HG03196 (cell line): ENCODE results near the gene DAB1.
"Not testable (repeated sequence)": the region's sequence is repeated elsewhere in the genome, so short reads cannot be mapped to it uniquely, and the experiment has no call there.

ENCODE experiments used
- ATAC-seq: cut with Tn5 transposase; IDR thresholded peaks from one replicate; pipeline ENCODE4 v1.9.1; 2021; ENCODE audit not compliant: unreplicated experiment

DAB1 gene

GRCh38 chr1:57362480-57362879 lies 61.4 kb downstream of the DAB1 start:
- ATAC-seq, result no peak

- ATAC-seq, result no peak
Observed at GRCh38 chr1:57361516-57361915, 62.3 kb downstream of the DAB1 start.

- no peak for ATAC-seq
Observed at GRCh38 chr1:57360846-57361407, 62.9 kb downstream of the DAB1 start.

GRCh38 chr1:57357462-57357861 lies 66.4 kb downstream of the DAB1 start:
- no peak for ATAC-seq

GRCh38 chr1:57353654-57354053 lies 70.2 kb downstream of the DAB1 start:
- no peak for ATAC-seq

GRCh38 chr1:57350610-57351009 lies 73.2 kb downstream of the DAB1 start:
- ATAC-seq, result no peak

- ATAC-seq, result no peak
Observed at GRCh38 chr1:57348921-57349320, 74.9 kb downstream of the DAB1 start.

- no peak for ATAC-seq
Observed at GRCh38 chr1:57345916-57346315, 77.9 kb downstream of the DAB1 start.

- no peak for ATAC-seq
Observed at GRCh38 chr1:57344265-57344664, 79.6 kb downstream of the DAB1 start.

- ATAC-seq, result not testable (repeated sequence)
Observed at GRCh38 chr1:57343298-57343915, 80.5 kb downstream of the DAB1 start.

GRCh38 chr1:57341721-57342120 lies 82.1 kb downstream of the DAB1 start:
- no peak for ATAC-seq

GRCh38 chr1:57340334-57341070 lies 83.4 kb downstream of the DAB1 start:
- ATAC-seq, result no peak

GRCh38 chr1:57337623-57338022 lies 86.2 kb downstream of the DAB1 start:
- no peak for ATAC-seq

- no peak for ATAC-seq
Observed at GRCh38 chr1:57336793-57337192, 87.1 kb downstream of the DAB1 start.

- no peak for ATAC-seq
Observed at GRCh38 chr1:57331620-57332019, 92.2 kb downstream of the DAB1 start.

- no peak for ATAC-seq
Observed at GRCh38 chr1:57329937-57330336, 93.9 kb downstream of the DAB1 start.

- no peak for ATAC-seq
Observed at GRCh38 chr1:57329001-57329527, 94.8 kb downstream of the DAB1 start.

- ATAC-seq, result no peak
Observed at GRCh38 chr1:57327946-57328345, 95.9 kb downstream of the DAB1 start.

- ATAC-seq, result no peak
Observed at GRCh38 chr1:57327336-57327735, 96.5 kb downstream of the DAB1 start.

GRCh38 chr1:57325536-57325935 lies 98.3 kb downstream of the DAB1 start:
- ATAC-seq, result no peak

- ATAC-seq, result no peak
Observed at GRCh38 chr1:57325117-57325516, 98.7 kb downstream of the DAB1 start.

- no peak for ATAC-seq
Observed at GRCh38 chr1:57324388-57324787, 99.5 kb downstream of the DAB1 start.
